ENCODE measurements around the gene FAM222A. TPM values are rescaled to one million over a fixed set of nuclear protein-coding genes. Genes with fewer than 3 reads are reported as not detected.

Gene FAM222A
- total RNA-seq, 3 donors from 2014 or later (not counting 1 experiment from before 2014, with no cell fraction given), result 3.1 to 6.6 (median 4.0) TPM

GRCh38 chr12:109741286-109741969, 27.8 kb downstream of the FAM222A start:
- no peaks in the 10 kb centered on the region for H3K9me3 ChIP-seq (ENCODE audit: control insufficient read depth, insufficient read depth, low read length)
- Mint-ChIP-seq H3K9me3 (no peaks in the 10 kb centered on the region), H3K27ac (no peak overlapping the region), H3K4me3 (no peak overlapping the region), H3K36me3 (no peaks in the 10 kb centered on the region), H3K27me3 (ENCODE audit: low read depth in 2 of 2) (peaks cover 0 to 4% of the 10 kb centered on the region in 2 donors), H3K4me1 (no peaks in the 10 kb centered on the region)
- no peak overlapping the region for H3K27ac ChIP-seq (ENCODE audit: low read length)
- H3K27me3 ChIP-seq (ENCODE audit: control insufficient read depth, insufficient read depth, low read length), result no peaks in the 10 kb centered on the region
- DNase-seq, result no peak
- ATAC-seq, result no peak
- no peak for TF ChIP-seq CTCF (IDR thresholded peaks at IDR 0.05)
- intact Hi-C loops (cut with micrococcal nuclease), result no loop called here
- H3K36me3 ChIP-seq (ENCODE audit: control insufficient read depth, insufficient read depth, low read length), result no peaks in the 10 kb centered on the region
- no peak overlapping the region for H3K4me3 ChIP-seq (ENCODE audit: low read length)
- H3K4me1 ChIP-seq (ENCODE audit: control insufficient read depth, insufficient read depth, low read length), result no peaks in the 10 kb centered on the region
- WGBS (ENCODE audit: insufficient coverage), result 70% methylated on average over 4 of the region's 4 CpGs

- no peaks in the 10 kb centered on the region for H3K9me3 Mint-ChIP-seq
- no peak overlapping the region for H3K27ac Mint-ChIP-seq
- intact Hi-C loops (cut with micrococcal nuclease), result no loop called here
- no peak overlapping the region for H3K4me3 ChIP-seq (ENCODE audit: low read length)
- TF ChIP-seq CTCF (IDR thresholded peaks at IDR 0.05), result no peak
- H3K4me1 ChIP-seq (ENCODE audit: control insufficient read depth, insufficient read depth, low read length), result no peaks in the 10 kb centered on the region
- no peak for ATAC-seq
- no peaks in the 10 kb centered on the region for H3K9me3 ChIP-seq (ENCODE audit: control insufficient read depth, insufficient read depth, low read length)
- no peaks in the 10 kb centered on the region for H3K27me3 ChIP-seq (ENCODE audit: control insufficient read depth, insufficient read depth, low read length)
- H3K4me1 Mint-ChIP-seq, result no peaks in the 10 kb centered on the region
- peaks cover 0 to 4% of the 10 kb centered on the region in 2 donors for H3K27me3 Mint-ChIP-seq (ENCODE audit: low read depth in 2 of 2)
- H3K27ac ChIP-seq (ENCODE audit: low read length), result no peak overlapping the region
- no peak for DNase-seq
- H3K4me3 Mint-ChIP-seq, result no peak overlapping the region
- WGBS (ENCODE audit: insufficient coverage), result 98% methylated on average over 9 of the region's 14 CpGs
- H3K36me3 Mint-ChIP-seq, result no peaks in the 10 kb centered on the region
- no peaks in the 10 kb centered on the region for H3K36me3 ChIP-seq (ENCODE audit: control insufficient read depth, insufficient read depth, low read length)
Measured at GRCh38 chr12:109741970-109742703, 28.5 kb downstream of the FAM222A start.

- Histone ChIP-seq H3K27me3 (ENCODE audit: control insufficient read depth, insufficient read depth, low read length) (no peaks in the 10 kb centered on the region), H3K36me3 (ENCODE audit: control insufficient read depth, insufficient read depth, low read length) (no peaks in the 10 kb centered on the region), H3K9me3 (ENCODE audit: control insufficient read depth, insufficient read depth, low read length) (no peaks in the 10 kb centered on the region), H3K27ac (ENCODE audit: low read length) (no peak overlapping the region), H3K4me3 (ENCODE audit: low read length) (no peak overlapping the region), H3K4me1 (ENCODE audit: control insufficient read depth, insufficient read depth, low read length) (no peaks in the 10 kb centered on the region)
- TF ChIP-seq CTCF (IDR thresholded peaks at IDR 0.05), result no peak
- Mint-ChIP-seq H3K4me3 (no peak overlapping the region), H3K4me1 (no peaks in the 10 kb centered on the region), H3K27me3 (ENCODE audit: low read depth in 2 of 2) (peaks cover 0 to 4% of the 10 kb centered on the region in 2 donors), H3K27ac (no peak overlapping the region), H3K36me3 (no peaks in the 10 kb centered on the region), H3K9me3 (no peaks in the 10 kb centered on the region)
- WGBS (ENCODE audit: insufficient coverage), result 92% methylated on average over 17 of the region's 17 CpGs
- ATAC-seq (no peak), DNase-seq (no peak)
- intact Hi-C loops (cut with micrococcal nuclease), result no loop called here
Measured at GRCh38 chr12:109743076-109743910, 29.7 kb downstream of the FAM222A start.

All from natural killer cell (primary cell).